Right renal cortex interstitium (tissue), 3 donors: ENCODE results near the gene TMEM125. TPM values are rescaled to one million over a fixed set of nuclear protein-coding genes. Genes with fewer than 3 reads are reported as not detected.

Source experiments
- DNase-seq, 3 donors: peaks; one replicate each; pipeline ENCODE4 v3.0.0-alpha.2; 2013; ENCODE audit warnings: low read depth in 3 of 3, low spot score in 2 of 3
- polyA plus RNA-seq, 3 donors: library from polyadenylated mRNA; unstranded; fragments of 120-200 nt; gene quantifications; one replicate each; pipeline ENCODE4 v1.2.1, GENCODE V29; 2013; ENCODE audit not compliant: insufficient read length in 3 of 3

Gene TMEM125
- polyA plus RNA-seq, 3 donors = 13.6 to 15.9 (median 13.7) TPM

DNA sequence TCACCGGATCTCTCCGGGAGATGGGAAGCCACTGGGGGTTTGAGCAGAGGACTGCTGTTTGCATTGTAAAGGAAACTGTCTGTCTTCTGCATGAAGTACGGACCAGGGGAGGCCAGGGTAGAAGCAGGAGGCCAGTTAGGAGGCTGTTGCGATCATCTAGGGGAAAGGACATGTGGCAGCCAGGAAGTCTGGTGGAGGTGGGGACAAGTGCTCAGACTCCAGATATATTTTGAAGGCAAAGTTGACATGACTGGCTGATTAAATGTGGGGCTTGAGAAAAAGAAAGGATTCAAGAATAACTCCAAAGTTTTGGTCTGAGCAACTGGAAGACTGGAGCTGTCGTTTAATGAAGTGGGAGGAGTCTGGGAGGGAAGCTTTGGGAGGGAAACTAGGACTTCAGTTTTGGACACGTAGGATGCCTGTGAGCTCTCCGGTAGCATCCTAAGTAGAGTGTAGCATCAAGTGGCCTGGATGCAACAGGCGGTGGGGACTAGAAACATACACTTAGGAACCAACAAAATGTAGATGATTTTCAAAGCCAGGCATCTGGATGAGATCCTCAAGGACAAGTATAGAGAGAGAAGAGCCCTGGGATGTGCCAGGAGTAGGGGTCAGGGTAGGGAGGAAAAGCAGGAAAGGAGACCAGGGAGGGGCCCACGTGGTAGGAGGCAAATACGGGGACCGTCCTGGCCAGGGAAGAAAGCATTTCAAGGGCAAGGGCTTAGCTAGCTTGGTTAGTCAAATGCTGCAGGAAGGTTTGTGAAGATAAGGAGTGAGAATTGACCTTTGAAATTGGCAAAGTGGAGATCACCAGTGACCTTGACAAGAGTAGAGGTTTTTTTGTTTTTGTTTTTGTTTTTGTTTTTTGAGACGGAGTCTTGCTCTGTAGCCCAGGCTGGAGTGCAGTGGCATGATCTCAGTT lies 19.3 kb downstream of the TMEM125 start:
- no peak for DNase-seq

DNA sequence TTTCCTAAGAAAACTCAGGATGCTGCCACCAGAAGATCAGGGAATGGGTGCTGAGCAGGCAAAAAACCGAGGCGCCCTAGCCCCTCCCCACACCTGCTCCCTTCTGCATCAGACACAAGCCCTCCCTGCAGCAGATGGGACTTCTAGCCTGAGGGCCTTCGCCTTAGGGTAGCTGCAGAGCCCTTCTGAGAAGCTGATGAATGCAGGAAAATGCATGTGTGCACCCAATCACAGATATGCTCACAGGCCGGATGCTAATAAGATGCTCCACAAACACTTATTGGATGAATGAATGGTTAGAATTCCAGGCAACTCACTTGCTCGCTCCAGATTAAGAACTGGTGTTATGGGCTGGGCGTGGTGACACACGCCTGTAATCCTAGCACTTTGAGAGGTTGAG lies 22.4 kb downstream of the TMEM125 start:
- DNase-seq = no peak

DNA sequence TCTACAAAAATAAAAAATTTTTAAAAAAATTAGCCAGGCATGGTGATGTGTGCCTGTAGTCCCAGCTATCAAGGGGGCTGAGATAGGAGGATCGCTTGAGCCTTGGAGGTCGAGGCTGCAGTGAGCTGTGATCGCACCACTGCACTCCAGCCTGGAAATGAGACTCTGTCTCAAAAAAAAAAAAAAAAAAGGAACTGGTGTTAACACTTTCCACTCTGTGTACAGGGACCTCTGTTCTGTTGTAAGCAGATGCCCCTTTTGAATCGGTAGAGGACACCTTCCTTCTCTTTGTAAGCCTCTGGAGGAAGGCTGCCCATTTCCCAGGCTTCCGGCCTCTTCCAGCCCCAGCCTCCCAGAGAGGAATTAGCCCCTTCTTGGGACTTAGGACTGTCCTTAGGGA lies 22.9 kb downstream of the TMEM125 start:
- DNase-seq = no peak

DNA sequence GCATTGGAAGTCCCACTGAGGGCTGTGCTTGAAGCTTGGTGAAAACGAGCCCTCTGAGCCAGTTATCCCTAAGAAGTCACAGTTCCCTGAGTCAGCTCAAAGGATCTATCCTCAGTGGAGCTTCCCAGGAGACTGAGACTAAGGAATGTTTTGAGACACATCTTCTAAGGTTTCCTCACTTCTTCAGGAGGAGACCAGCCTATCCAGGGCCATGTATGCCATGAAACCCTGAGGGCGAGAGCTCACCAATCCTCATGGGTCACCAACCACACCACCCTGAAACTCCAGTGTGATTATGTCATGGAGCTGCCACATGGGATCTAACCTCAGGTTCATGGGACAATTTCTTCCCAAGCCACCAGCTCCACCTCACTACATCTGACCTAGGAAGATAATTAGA lies 23.4 kb downstream of the TMEM125 start:
- DNase-seq = no peak

DNA sequence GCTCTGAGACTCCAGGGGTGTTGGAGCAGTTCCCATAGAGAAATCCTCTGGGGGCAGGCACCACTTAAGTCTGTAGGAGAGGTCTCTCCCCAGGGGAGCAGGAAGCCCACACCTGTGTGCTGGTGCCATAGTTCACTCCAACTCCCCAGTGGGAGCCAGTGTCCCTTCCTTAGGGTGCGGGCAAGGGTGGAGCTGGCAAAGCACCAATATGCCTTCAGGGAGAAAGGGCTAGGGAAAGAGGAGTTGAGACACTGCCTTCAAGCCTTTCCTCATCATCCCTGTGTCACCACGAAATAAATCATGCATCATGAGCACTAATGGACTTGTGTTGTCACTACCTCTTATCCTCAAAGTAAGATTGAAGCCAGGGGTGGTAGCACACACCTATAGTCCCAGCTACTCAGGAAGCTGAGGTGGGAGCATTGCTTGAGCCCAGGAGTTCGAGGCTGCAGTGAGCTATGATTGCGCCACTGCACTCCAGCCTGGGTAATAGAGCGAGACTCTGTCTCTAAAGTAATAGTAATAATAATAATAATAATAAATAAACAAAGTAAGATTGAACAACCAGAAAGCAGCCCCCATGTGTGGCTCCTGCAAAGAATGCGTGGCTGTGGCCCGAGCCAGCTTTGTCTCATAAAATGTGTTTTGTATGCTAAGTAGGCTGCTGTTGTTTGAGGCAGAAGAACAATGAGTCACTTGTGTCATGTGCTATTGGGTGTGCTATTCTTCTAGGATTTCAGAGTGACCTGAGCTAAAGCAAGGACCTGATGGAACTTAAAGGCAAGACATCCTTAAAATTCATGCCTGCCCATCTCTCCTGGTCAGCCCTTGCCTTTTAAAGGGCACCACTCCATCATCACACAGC lies 24.3 kb downstream of the TMEM125 start:
- DNase-seq = no peak

DNA sequence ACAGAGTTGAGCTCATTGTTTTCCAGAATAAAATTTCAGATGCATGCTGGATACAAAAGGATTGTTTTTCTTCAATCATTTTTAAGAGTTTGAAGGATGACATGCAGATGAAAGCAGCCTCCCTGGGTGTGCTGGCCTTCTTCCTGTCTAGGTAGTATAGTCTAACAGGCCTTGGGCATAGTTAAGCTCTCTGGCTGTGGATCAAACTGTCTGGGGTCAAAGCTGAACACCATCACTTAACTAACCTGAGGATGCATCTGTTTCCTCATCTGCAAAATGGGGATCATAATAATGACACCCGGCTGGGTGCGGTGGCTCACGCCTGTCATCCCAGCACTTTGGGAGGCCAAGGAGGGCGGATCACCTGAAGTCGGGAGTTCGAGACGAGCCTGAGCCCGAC lies 25.0 kb downstream of the TMEM125 start:
- no peak for DNase-seq

DNA sequence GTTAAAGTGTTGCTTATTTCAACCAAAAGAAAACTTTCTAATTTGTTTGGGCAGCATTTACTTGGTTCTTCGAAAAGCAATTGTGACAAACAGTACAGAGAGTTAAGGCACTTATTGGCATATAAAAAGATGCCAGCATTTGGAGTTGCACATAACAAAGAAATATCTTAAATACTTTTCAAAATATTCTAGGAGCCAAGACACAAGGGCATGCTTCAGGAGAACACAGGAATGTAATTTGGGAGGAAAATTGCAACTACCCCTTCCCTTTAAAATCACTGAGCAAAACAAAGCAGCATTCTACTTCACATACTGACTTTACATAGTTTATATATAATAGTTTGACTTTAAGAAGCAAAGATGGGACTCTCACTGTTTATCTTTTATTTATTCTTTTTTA lies 26.4 kb downstream of the TMEM125 start:
- DNase-seq = no peak

DNA sequence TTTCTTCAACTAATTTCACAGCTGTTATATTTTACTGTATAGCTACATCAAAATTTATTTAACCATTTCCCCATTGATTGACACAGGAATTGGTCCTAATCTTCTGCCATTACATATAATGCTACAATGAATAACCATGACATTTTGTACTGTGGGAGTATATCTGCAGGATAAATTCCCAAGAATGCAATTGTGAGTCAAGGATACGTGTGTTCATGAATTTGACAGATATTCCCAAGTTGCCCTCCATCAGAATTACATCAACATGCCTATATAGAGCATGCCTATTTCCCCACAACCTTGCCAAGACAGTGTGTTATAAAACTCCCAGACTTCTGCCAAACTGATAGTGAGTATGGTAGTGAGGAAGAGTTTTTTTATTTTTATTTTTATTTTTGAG lies 28.3 kb downstream of the TMEM125 start:
- DNase-seq = no peak

DNA sequence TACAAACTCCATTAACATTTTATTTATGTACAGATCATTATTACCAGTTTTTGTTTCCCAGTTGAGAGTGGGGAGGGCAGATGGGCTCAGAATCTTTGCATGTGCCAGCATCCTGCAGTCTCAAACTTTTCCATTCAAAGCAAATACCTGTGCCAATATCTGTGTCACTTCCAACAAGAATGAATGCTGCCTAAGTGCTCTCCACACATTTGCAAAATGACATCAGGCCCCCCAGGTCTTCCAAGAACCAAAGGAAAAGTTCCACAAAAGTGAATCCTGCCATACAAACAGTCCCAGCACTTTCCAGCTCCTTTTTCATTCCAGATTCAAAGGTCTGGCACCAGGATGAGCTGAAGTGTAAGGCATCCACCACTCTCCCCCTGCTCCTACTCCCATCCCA lies 29.3 kb downstream of the TMEM125 start:
- DNase-seq = no peak

DNA sequence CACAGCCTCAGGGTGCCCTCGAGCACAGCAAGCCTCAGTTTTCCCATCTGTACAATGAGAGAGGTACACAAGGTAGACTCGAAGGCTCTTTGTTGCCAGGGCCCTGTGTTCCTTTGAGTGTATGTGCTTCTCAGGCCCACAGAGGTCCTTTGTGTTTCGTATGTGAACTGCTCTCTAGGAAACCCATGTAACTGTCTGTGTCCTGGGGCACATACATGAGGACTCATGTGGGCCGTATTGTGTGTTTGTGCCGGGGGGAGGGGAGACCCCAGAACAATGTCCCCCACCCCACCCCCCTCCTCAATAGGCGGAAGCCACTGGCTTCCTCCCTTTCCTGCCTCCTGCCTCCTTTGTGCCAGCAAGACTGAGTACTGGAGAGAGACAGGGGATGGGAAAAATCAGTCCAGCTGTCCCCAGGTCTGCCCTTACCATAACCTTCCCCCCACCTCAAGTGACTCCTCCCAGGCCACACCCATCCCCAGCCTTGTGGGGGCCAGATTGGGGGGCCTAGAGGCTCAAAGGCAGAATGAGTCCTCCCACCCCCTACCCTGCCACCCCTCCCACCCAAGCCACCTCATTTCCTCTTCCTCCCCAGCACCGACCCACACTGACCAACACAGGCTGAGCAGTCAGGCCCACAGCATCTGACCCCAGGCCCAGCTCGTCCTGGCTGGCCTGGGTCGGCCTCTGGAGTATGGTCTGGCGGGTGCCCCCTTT lies 30.8 kb downstream of the TMEM125 start, which contains the start of gene TIE1:
TSS of gene TIE1 (plus strand) at position 605 of the 717 bp plus-strand sequence. CDS start at position 695, 90 bp downstream.
- no peak for DNase-seq

DNA sequence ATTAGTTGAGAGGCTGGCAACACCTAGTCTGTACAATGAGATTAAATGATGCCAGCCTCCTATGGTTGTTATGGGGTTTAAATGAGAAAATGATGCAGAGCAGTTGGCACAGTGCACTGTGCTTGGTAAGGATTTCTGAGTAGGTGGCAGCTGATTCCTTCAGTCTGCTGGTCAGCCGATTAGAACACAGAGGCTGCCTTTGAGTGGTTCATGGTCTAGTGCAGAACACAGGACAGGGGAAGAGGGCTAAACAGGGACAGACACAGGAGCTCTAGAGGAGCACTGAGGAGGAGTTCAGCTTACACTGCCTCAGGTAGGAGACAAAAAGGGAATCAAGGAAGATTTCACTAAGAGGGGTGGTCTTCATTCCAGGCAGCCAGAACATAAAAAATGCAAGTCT lies 32.4 kb downstream of the TMEM125 start:
- DNase-seq = no peak

DNA sequence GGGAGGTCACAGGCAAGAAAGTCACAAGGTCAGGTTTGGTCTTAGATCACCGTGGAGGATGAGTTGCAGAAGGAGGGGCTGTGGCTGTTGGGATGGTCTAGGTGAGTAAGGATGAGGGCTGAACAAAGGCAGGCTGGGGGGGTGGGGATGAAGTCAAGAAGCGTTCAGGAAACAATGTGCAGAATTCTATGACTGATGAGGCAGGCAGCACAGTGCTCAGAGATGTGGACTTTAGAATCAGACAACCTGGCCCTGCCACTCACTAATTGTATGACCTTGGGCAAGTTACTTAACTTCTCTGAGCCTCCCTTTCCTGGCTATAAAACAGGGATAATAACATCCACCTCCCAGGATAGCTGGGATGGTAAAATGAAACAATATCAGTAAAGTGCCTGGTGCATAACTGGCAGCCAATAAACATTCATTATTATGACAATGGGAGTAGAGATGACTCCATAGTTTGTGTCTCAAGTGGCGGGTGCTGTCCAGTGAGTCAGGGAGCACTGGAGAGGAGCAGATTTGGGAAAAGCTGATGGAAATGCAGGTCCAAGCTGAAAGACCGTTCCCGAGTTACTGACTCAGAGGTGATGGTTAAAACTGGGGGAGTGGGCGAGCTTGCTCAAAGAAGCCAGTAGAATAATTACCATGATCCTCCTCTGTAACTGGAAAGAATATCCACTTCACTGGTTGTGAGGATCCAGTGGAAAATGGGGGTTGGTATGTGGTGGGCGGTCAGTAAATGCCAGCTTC lies 33.1 kb downstream of the TMEM125 start:
- no peak for DNase-seq

DNA sequence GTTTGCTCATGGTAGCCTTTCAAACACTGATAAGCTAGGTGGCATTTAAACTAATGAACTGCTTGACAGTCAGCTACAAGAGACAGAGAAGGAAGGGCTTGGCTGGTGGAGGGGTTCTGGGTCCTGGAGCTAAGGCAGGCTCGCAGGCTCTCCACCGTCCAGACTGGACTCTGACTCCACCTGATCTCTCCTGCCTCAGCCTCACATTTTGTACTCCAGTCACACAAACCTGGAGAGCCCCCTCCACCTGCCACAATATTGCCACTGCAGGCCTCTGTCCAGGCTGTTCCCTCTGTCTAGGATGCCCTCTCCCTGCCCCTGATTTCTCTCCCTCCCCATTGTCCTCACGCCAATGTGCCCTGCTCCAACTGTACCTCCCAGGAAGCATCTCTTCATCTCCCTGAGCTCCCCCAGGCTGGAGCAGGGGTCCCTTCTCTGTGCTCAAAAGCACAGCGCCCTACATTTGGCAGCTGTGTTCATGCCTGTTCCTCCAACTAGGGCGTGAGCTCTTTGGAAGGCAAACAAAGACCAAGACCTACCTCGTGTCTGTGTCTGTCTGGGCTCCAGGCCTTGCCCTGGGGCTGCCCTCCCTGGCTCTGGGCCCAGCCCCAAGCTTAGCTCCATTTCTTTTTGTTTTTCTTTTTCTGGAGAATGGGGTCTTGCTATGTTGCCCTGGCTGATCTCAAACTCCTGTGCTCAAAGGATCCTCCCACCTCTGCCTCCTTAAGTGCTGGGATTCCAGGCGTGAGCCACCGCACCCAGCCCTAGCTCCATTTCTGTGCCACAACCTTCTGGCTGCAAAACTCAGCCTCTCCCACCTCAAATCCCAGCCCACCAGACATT lies 33.9 kb downstream of the TMEM125 start:
- DNase-seq = no peak

DNA sequence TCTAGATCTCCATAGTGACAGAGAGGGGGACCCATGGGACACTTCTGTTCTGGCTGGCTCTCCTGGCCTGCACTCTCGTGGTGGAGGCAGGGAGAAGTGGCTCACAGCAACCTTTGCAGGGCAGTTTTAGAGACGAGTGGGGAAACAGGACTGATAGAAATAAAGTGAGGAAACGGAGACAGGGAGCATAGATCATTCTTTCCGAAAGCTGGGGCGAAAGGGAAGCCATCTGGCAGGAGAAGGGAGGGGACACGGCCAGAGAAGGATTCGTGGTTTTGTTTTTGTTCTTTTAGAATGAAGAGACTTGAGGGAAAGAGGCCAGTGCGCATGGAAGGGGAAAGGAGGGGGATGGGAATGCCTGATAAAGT lies 34.5 kb downstream of the TMEM125 start:
- DNase-seq = no peak

DNA sequence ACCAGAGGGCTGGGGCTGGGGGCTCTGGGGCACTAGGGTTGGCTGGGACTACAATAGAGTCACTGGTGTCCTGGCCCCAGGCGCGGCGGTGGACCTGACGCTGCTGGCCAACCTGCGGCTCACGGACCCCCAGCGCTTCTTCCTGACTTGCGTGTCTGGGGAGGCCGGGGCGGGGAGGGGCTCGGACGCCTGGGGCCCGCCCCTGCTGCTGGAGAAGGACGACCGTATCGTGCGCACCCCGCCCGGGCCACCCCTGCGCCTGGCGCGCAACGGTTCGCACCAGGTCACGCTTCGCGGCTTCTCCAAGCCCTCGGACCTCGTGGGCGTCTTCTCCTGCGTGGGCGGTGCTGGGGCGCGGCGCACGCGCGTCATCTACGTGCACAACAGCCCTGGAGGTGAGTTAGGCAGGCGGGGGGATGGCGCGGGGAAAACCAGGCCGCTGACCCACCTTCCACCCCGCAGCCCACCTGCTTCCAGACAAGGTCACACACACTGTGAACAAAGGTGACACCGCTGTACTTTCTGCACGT lies 35.1 kb downstream of the TMEM125 start:
- no peak for DNase-seq

DNA sequence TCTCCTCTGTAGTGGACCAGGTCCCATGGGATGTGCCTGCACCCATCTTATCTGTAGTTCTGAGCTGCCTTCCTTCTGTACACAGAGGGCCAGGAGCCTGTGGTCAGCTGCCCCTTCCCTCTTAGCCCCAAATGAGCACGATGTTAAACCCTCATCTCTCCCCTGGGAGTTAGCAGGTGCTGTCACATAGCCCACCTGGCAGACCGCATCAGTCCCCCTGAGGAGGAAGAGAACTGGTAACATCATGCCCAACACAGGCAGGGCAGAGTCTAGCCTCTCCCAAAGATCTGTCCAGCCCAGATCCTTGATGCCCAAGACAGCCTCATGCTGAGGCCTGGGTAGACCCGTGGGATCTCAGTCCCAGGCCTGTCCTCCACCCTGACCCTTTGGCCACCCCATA lies 35.7 kb downstream of the TMEM125 start:
- DNase-seq = no peak

DNA sequence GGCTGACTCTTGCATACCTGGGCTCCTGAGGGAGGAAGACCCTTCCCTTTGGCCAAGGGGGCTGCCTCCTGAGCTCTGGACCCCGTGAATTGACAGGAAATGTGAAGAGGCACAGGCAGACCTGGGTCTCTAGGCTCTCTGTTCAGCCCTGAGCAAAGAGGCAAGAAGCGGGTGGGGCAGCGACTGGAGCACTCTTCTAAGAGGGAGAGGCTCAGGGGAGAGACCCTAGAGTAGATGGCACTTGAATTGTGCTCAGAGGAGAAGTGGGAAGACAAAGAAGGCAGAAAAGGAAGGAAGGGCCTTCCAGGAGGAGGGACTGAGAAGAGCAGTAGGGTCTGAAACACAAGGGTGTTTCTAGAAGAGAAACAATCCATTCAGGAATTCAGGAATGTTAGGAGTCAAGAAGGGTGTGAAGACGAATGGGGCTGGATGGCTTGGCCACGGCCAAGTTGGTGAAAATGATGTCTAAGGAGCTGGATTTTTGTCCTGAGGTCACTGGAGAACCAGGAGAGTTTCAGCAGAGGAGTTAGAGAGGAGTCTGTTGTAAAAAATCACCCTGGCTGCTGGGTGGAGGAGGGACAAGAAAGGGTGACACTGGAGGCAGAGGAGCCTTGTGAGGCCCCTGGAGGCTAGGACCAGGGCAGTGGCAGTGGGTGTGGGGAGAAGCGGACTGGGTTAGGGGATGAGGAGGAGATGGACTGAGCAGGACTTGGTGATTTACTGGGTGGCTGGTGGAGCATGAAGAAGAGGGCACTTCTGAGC lies 36.3 kb downstream of the TMEM125 start:
- no peak for DNase-seq

DNA sequence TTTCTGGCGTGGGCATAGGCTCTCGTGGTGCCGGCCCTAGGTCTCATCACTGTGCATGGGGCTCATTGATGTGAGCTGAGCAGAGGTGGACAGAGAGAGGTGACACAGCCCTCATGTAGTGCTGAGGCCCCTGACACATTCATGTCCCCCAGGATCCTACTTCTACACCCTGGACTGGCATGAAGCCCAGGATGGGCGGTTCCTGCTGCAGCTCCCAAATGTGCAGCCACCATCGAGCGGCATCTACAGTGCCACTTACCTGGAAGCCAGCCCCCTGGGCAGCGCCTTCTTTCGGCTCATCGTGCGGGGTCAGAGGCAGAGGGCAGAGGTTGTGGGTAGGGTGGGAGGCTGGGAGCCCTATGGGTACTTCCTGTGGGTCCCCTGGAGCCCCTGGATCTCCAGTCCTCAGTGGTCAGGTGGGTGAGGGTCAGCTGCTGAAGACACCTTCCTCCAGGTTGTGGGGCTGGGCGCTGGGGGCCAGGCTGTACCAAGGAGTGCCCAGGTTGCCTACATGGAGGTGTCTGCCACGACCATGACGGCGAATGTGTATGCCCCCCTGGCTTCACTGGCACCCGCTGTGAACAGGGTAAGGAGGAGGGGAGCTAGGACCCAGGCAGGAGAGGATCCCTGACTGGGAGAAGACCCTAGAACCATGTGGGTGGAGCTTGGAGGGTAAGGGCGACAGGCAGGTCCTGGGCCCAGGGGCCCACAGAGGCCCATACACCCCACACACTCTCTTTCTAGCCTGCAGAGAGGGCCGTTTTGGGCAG lies 37.1 kb downstream of the TMEM125 start:
- no peak for DNase-seq
